DOHH2 (cell line): ENCODE results near the gene HSD17B14.

Experiments used
- H3F3A ChIP-seq: fragments of 200-600 bp; sonication (generic), shearing (Covaris generic); 2 replicates; pipeline ENCODE4 v1.6.0; 2016; ENCODE audit warnings: antibody characterized with exemption, mild to moderate bottlenecking; ENCODE audit not compliant: control insufficient read depth, insufficient read depth
- H3K27ac ChIP-seq: fragments of 200-600 bp; sonication (generic); 2 replicates; pipeline ENCODE4 v1.5.1; 2014; ENCODE audit warnings: low read depth, mild to moderate bottlenecking, low read length, moderate library complexity
- H3K27me3 ChIP-seq: fragments of 200-600 bp; sonication (generic); 2 replicates; pipeline ENCODE4 v1.6.1; 2014; ENCODE audit warnings: mild to moderate bottlenecking, low read length, mixed read lengths; ENCODE audit not compliant: control insufficient read depth
- H3K36me3 ChIP-seq: fragments of 200-600 bp; sonication (generic); 2 replicates; pipeline ENCODE4 v1.6.1; 2014; ENCODE audit warnings: mild to moderate bottlenecking, low read length, moderate library complexity, mixed read lengths; ENCODE audit not compliant: control insufficient read depth
- H3K4me1 ChIP-seq: fragments of 200-600 bp; sonication (generic); 2 replicates; pipeline ENCODE4 v1.6.1; 2014; ENCODE audit warnings: mild to moderate bottlenecking, low read length, mixed read lengths; ENCODE audit not compliant: control insufficient read depth
- H3K4me2 ChIP-seq: fragments of 200-600 bp; sonication (generic); 2 replicates; pipeline ENCODE4 v1.6.0; 2014; ENCODE audit warnings: mild to moderate bottlenecking, low read length, moderate library complexity
- H3K4me3 ChIP-seq: fragments of 200-600 bp; sonication (generic); 2 replicates; pipeline ENCODE4 v1.5.1; 2014; ENCODE audit warnings: mild to moderate bottlenecking, low read length, mixed read lengths
- H3K79me2 ChIP-seq: fragments of 200-600 bp; sonication (generic); 2 replicates; pipeline ENCODE4 v1.6.1; 2014; ENCODE audit warnings: mild to moderate bottlenecking, low read length, mixed read lengths; ENCODE audit not compliant: control insufficient read depth
- H3K9me2 ChIP-seq: fragments of 200-600 bp; sonication (generic); replicated peaks from 2 replicates; pipeline ENCODE4 v1.6.1; 2014; ENCODE audit warnings: mild to moderate bottlenecking, low read length, mixed read lengths; ENCODE audit not compliant: control insufficient read depth
- H3K9me3 ChIP-seq: fragments of 200-600 bp; sonication (generic); 2 replicates; pipeline ENCODE4 v1.6.1; 2014; ENCODE audit warnings: antibody characterized with exemption, low read length, mixed read lengths; ENCODE audit not compliant: control insufficient read depth, insufficient read depth
- H4K20me1 ChIP-seq: fragments of 200-600 bp; sonication (generic); 2 replicates; pipeline ENCODE4 v1.6.0; 2014; ENCODE audit warnings: low read depth, mild to moderate bottlenecking, antibody characterized with exemption, low read length, moderate library complexity; ENCODE audit not compliant: control insufficient read depth, insufficient read depth
- CTCF ChIP-seq: fragments of 200-600 bp; sonication (generic); IDR thresholded peaks from one replicate; pipeline ENCODE4 v1.5.1; 2014; ENCODE audit warnings: antibody characterized with exemption, mild to moderate bottlenecking, low read depth, low read length; ENCODE audit not compliant: poor library complexity, severe bottlenecking
- EZH2phosphoT487 ChIP-seq: fragments of 200-600 bp; sonication (generic); IDR thresholded peaks from 2 replicates; pipeline ENCODE4 v1.6.1; 2017; ENCODE audit warnings: borderline replicate concordance, mild to moderate bottlenecking, antibody characterized with exemption, low read length, moderate library complexity, mixed read lengths

HSD17B14 gene

GRCh38 chr19:48812094-48812929, 24.0 kb downstream of the HSD17B14 start:
- Histone ChIP-seq H3K9me3 (no peaks in the 10 kb centered on the region), H3K9me2 (no peaks in the 10 kb centered on the region), H3K4me2 (peak overlapping the region; percentile 77), H3K4me1 (peaks cover 38% of the 10 kb centered on the region), H3K27me3 (no peaks in the 10 kb centered on the region), H4K20me1 (no peaks in the 10 kb centered on the region), H3F3A (peaks cover 10% of the 10 kb centered on the region), H3K4me3 (peak overlapping the region; percentile 82), H3K79me2 (peaks cover 31% of the 10 kb centered on the region), H3K27ac (peak overlapping the region; percentile 52), H3K36me3 (peaks cover 9% of the 10 kb centered on the region)
- TF ChIP-seq EZH2phosphoT487 (no peak), CTCF (no peak)

- Histone ChIP-seq H3K9me2 (no peaks in the 10 kb centered on the region), H3K36me3 (peaks cover 15% of the 10 kb centered on the region), H3K27me3 (no peaks in the 10 kb centered on the region), H3K4me1 (peaks cover 23% of the 10 kb centered on the region), H3K4me2 (peak overlapping the region; percentile 77), H3K9me3 (no peaks in the 10 kb centered on the region), H4K20me1 (no peaks in the 10 kb centered on the region), H3K4me3 (peak overlapping the region; percentile 82), H3K79me2 (peaks cover 31% of the 10 kb centered on the region), H3F3A (peaks cover 10% of the 10 kb centered on the region), H3K27ac (peak overlapping the region; percentile 36)
- no peak for TF ChIP-seq CTCF
- no peak for TF ChIP-seq EZH2phosphoT487
Observed at GRCh38 chr19:48810151-48810550, 26.1 kb downstream of the HSD17B14 start.

- Histone ChIP-seq H3K4me3 (no peak overlapping the region), H3K27ac (no peak overlapping the region), H3K9me3 (no peaks in the 10 kb centered on the region), H3K36me3 (peaks cover 15% of the 10 kb centered on the region), H3K4me2 (no peak overlapping the region), H3K79me2 (peaks cover 31% of the 10 kb centered on the region), H3K9me2 (no peaks in the 10 kb centered on the region), H3K4me1 (peaks cover 20% of the 10 kb centered on the region), H3F3A (peaks cover 8% of the 10 kb centered on the region), H4K20me1 (no peaks in the 10 kb centered on the region), H3K27me3 (no peaks in the 10 kb centered on the region)
- peak; percentile 50 for TF ChIP-seq CTCF
- no peak for TF ChIP-seq EZH2phosphoT487
Observed at GRCh38 chr19:48807590-48808308, 28.5 kb downstream of the HSD17B14 start.
